HEK293T (cell line): ENCODE data around the gene BIRC3.

Source experiments
- CTCF ChIA-PET: fragments of 350-600 bp; formaldehyde crosslinking; extraction: SDS; loops from one replicate; lab custom pipeline; 2021; ENCODE audit warnings: antibody characterized with exemption, inconsistent platforms; lab: Yijun Ruan, JAX
- POLR2A ChIA-PET: fragments of 350-600 bp; formaldehyde crosslinking; extraction: SDS; loops from one replicate; lab custom pipeline; 2020; ENCODE audit warnings: antibody characterized with exemption, inconsistent platforms; lab: Yijun Ruan, JAX
- DNase-seq: peaks from one replicate; pipeline ENCODE4 v3.0.0; 2012; ENCODE audit warnings: mixed read lengths; ENCODE audit errors: extremely low spot score
- ARNT ChIP-seq: fragments of 450-650 bp; IDR thresholded peaks from 2 replicates; pipeline ENCODE4 v1.6.1; 2017; ENCODE audit warnings: mild to moderate bottlenecking
- BHLHE40 ChIP-seq: fragments of 450-650 bp; IDR thresholded peaks from 2 replicates; pipeline ENCODE4 v1.6.1; 2016; ENCODE audit warnings: mild to moderate bottlenecking, moderate library complexity, borderline replicate concordance
- CTBP1 ChIP-seq: fragments of 450-650 bp; IDR thresholded peaks from 2 replicates; pipeline ENCODE4 v1.6.1; 2016; ENCODE audit warnings: borderline replicate concordance
- ELF4 ChIP-seq: fragments of 450-650 bp; IDR thresholded peaks from 2 replicates; pipeline ENCODE4 v1.6.1; 2017; ENCODE audit warnings: antibody characterized with exemption
- FOXA1 ChIP-seq: fragments of 450-650 bp; IDR thresholded peaks from 2 replicates; pipeline ENCODE4 v1.6.1; 2016; ENCODE audit warnings: mild to moderate bottlenecking
- FOXK2 ChIP-seq: fragments of 450-650 bp; IDR thresholded peaks from 2 replicates; pipeline ENCODE4 v1.6.1; 2016; ENCODE audit warnings: mild to moderate bottlenecking
- FOXM1 ChIP-seq: fragments of 450-650 bp; IDR thresholded peaks from 2 replicates; pipeline ENCODE4 v1.6.1; 2017; ENCODE audit warnings: mild to moderate bottlenecking, borderline replicate concordance
- HDGF ChIP-seq: fragments of 450-650 bp; IDR thresholded peaks from 2 replicates; pipeline ENCODE4 v1.6.1; 2017; ENCODE audit warnings: antibody characterized with exemption, borderline replicate concordance
- L3MBTL2 ChIP-seq: fragments of 450-650 bp; conservative IDR thresholded peaks from 2 replicates; pipeline ENCODE4 v1.6.1; 2016; ENCODE audit warnings: mild to moderate bottlenecking
- LEF1 ChIP-seq: fragments of 450-650 bp; IDR thresholded peaks from 2 replicates; pipeline ENCODE4 v1.6.1; 2017; ENCODE audit warnings: mild to moderate bottlenecking, borderline replicate concordance
- NFRKB ChIP-seq: fragments of 450-650 bp; IDR thresholded peaks from 2 replicates; pipeline ENCODE4 v1.6.1; 2016; ENCODE audit warnings: mild to moderate bottlenecking, moderate library complexity
- PKNOX1 ChIP-seq: fragments of 450-650 bp; IDR thresholded peaks from 2 replicates; pipeline ENCODE4 v1.6.1; 2016
- SP1 ChIP-seq: fragments of 450-650 bp; IDR thresholded peaks from 2 replicates; pipeline ENCODE4 v1.6.1; 2017
- SUZ12 ChIP-seq: fragments of 450-650 bp; IDR thresholded peaks from 2 replicates; pipeline ENCODE4 v1.6.1; 2016; ENCODE audit warnings: mild to moderate bottlenecking
- TARDBP ChIP-seq: fragments of 450-650 bp; IDR thresholded peaks from 2 replicates; pipeline ENCODE4 v1.6.1; 2016
- ZNF384 ChIP-seq: fragments of 450-650 bp; IDR thresholded peaks from 2 replicates; pipeline ENCODE4 v1.6.1; 2016

The BIRC3 gene

GRCh38 chr11:102318469-102318868, 1.2 kb downstream of the BIRC3 start:
- no peak for DNase-seq
- ChIA-PET POLR2A (no interaction called here), CTCF (interaction anchor here (0.6 kb wide), 1 partner anchor 18 kb away, joined by 3 read pairs; no protein-coding TSS in a partner anchor)
- TF ChIP-seq SUZ12: no peak
- no peak for TF ChIP-seq CTBP1
- TF ChIP-seq L3MBTL2: no peak
- no peak for TF ChIP-seq FOXM1

GRCh38 chr11:102319544-102319943, 2.3 kb downstream of the BIRC3 start:
- CTCF ChIA-PET: no interaction called here
- TF ChIP-seq BHLHE40 (no peak), NFRKB (no peak), PKNOX1 (no peak), SUZ12 (no peak), LEF1 (no peak), TARDBP (no peak), HDGF (no peak), FOXA1 (no peak), ARNT (no peak), ZNF384 (no peak), L3MBTL2 (no peak), FOXK2 (no peak), FOXM1 (no peak), ELF4 (no peak), SP1 (no peak)
- no peak for DNase-seq
- POLR2A ChIA-PET: no interaction called here

- TF ChIP-seq SUZ12: no peak
- no peak for TF ChIP-seq FOXM1
- no peak for TF ChIP-seq FOXA1
- no peak for TF ChIP-seq FOXK2
- TF ChIP-seq CTBP1: no peak
- TF ChIP-seq ELF4: no peak
- no peak for TF ChIP-seq LEF1
- POLR2A ChIA-PET: no interaction called here
- CTCF ChIA-PET: no interaction called here
These were observed 2.9 kb downstream of the BIRC3 start for GRCh38 chr11:102320188-102320587.

GRCh38 chr11:102320679-102321078, 3.4 kb downstream of the BIRC3 start:
- no peak for DNase-seq
- TF ChIP-seq ZNF384: no peak
- no peak for TF ChIP-seq FOXK2
- TF ChIP-seq PKNOX1: no peak
- TF ChIP-seq SP1: no peak
- no peak for TF ChIP-seq HDGF
- TF ChIP-seq FOXM1: no peak
- no peak for TF ChIP-seq CTBP1
- TF ChIP-seq ELF4: no peak
- no peak for TF ChIP-seq LEF1
- ChIA-PET POLR2A (no interaction called here), CTCF (no interaction called here)

More at GRCh38 chr11:102320188-102320587, 2.9 kb downstream of the BIRC3 start:
- no peak for DNase-seq

- TF ChIP-seq PKNOX1 (no peak), TARDBP (no peak)
- CTCF ChIA-PET: no interaction called here
- POLR2A ChIA-PET: no interaction called here
- no peak for DNase-seq
These were observed 5.3 kb downstream of the BIRC3 start for GRCh38 chr11:102322560-102322959.

GRCh38 chr11:102323542-102324251, 6.4 kb downstream of the BIRC3 start:
- CTCF ChIA-PET: no interaction called here
- POLR2A ChIA-PET: no interaction called here
- TF ChIP-seq ARNT (no peak), FOXM1 (no peak), SP1 (no peak), PKNOX1 (no peak), NFRKB (no peak), TARDBP (no peak), SUZ12 (no peak), FOXK2 (no peak), BHLHE40 (no peak), FOXA1 (no peak), L3MBTL2 (no peak), CTBP1 (no peak), ZNF384 (no peak), LEF1 (no peak), HDGF (no peak), ELF4 (no peak)
- no peak for DNase-seq
